Lower lobe of right lung (tissue), 2 donors: ENCODE measurements around the gene COL26A1. TPM values are rescaled to one million over a fixed set of nuclear protein-coding genes. Genes with fewer than 3 reads are reported as not detected.

Experiments used
- ATAC-seq, 2 donors: fragments of 200-7000 bp; cut with Tn5 transposase; one replicate each; pipeline ENCODE4 v1.9.1; 2020 to 2022; ENCODE audit warnings: mild to moderate bottlenecking in 2 of 2, moderate library complexity in 2 of 2
- DNase-seq: peaks from one replicate; pipeline ENCODE4 v3.0.0-alpha.2; 2020
- H3K27ac ChIP-seq: fragments of 200-600 bp; one replicate; pipeline ENCODE4 v1.8.0; 2022
- H3K27me3 ChIP-seq: fragments of 200-600 bp; one replicate; pipeline ENCODE4 v1.8.0; 2022; ENCODE audit warnings: low read depth
- H3K36me3 ChIP-seq: fragments of 200-600 bp; one replicate; pipeline ENCODE4 v1.8.0; 2022; ENCODE audit warnings: mild to moderate bottlenecking
- H3K4me1 ChIP-seq: fragments of 200-600 bp; one replicate; pipeline ENCODE4 v1.8.0; 2022
- H3K4me3 ChIP-seq: fragments of 200-600 bp; one replicate; pipeline ENCODE4 v1.8.0; 2022; ENCODE audit warnings: mild to moderate bottlenecking
- H3K9me3 ChIP-seq: fragments of 200-600 bp; one replicate; pipeline ENCODE4 v1.8.0; 2022
- CTCF ChIP-seq: fragments of 200-600 bp; IDR thresholded peaks from one replicate; pipeline ENCODE4 v1.8.0; 2022; ENCODE audit warnings: antibody characterized with exemption, mild to moderate bottlenecking
- intact Hi-C: fragments of 100-400 bp; cut with DNase I; formaldehyde crosslinking; loops from one replicate; pipeline ENCODE4 v1.11.0; 2022
- total RNA-seq: library from RNA; stranded (reverse); fragmentation: NEBNext Ultra II Directional; extraction: Animal tissue kit (Norgen Biotek cat#: 25700); gene quantifications from one replicate; pipeline ENCODE4 v1.2.1, GENCODE V29; 2021
- donor health status: DM: no; HTN: yes; CAD: no; lungs with severe emphysema.

COL26A1 gene
- total RNA-seq, 1 donor from 2014 or later = 0.24 TPM

GRCh38 chr7:101352920-101353308 lies 9.8 kb upstream of the COL26A1 start:
- intact Hi-C loops = no loop called here
- peaks cover 5% of the 10 kb centered on the region for H3K4me1 ChIP-seq
- no peaks in the 10 kb centered on the region for H3K27me3 ChIP-seq
- no peak overlapping the region for H3K4me3 ChIP-seq
- no peak overlapping the region for H3K27ac ChIP-seq
- H3K9me3 ChIP-seq = no peaks in the 10 kb centered on the region
- DNase-seq (no peak), ATAC-seq (no peak)
- no peak for TF ChIP-seq CTCF
- H3K36me3 ChIP-seq = no peaks in the 10 kb centered on the region

- H3K4me3 ChIP-seq = no peak overlapping the region
- H3K27me3 ChIP-seq = peaks cover 8% of the 10 kb centered on the region
- ATAC-seq = no peak
- TF ChIP-seq CTCF = no peak
- no peak overlapping the region for H3K27ac ChIP-seq
- intact Hi-C loops = no loop called here
- peaks cover under 1% of the 10 kb centered on the region for H3K4me1 ChIP-seq
- no peaks in the 10 kb centered on the region for H3K9me3 ChIP-seq
- no peaks in the 10 kb centered on the region for H3K36me3 ChIP-seq
- DNase-seq = no peak
These were observed 5.2 kb upstream of the COL26A1 start for GRCh38 chr7:101357433-101357832.

GRCh38 chr7:101363196-101363733 lies 590 bp downstream of the COL26A1 start:
- DNase-seq = no peak
- Histone ChIP-seq H3K4me1 (peaks cover 14% of the 10 kb centered on the region), H3K36me3 (no peaks in the 10 kb centered on the region), H3K4me3 (peak overlapping the region; percentile 55), H3K9me3 (no peaks in the 10 kb centered on the region), H3K27me3 (peaks cover 48% of the 10 kb centered on the region), H3K27ac (no peak overlapping the region)
- no peak for TF ChIP-seq CTCF
- intact Hi-C loops = no loop called here
- peak; percentile 20 to 34 for ATAC-seq

- peak; percentile 96 for TF ChIP-seq CTCF
- ATAC-seq (peak; percentile 95), DNase-seq (peak; percentile 75)
- Histone ChIP-seq H3K9me3 (no peaks in the 10 kb centered on the region), H3K27ac (no peak overlapping the region), H3K36me3 (no peaks in the 10 kb centered on the region), H3K4me1 (peaks cover 14% of the 10 kb centered on the region), H3K4me3 (peak overlapping the region; percentile 55), H3K27me3 (peaks cover 48% of the 10 kb centered on the region)
- intact Hi-C loops = no loop called here
These were observed 1.2 kb downstream of the COL26A1 start for GRCh38 chr7:101363734-101364374.

GRCh38 chr7:101365956-101366355 lies 3.3 kb downstream of the COL26A1 start:
- Histone ChIP-seq H3K27ac (no peak overlapping the region), H3K27me3 (peaks cover 48% of the 10 kb centered on the region), H3K9me3 (no peaks in the 10 kb centered on the region), H3K4me3 (no peak overlapping the region), H3K36me3 (no peaks in the 10 kb centered on the region), H3K4me1 (peaks cover 14% of the 10 kb centered on the region)
- TF ChIP-seq CTCF = no peak
- ATAC-seq (no peak), DNase-seq (no peak)
- intact Hi-C loops = no loop called here
